Measurements from ENCODE around the gene ADGRD1.

The ADGRD1 gene

DNA sequence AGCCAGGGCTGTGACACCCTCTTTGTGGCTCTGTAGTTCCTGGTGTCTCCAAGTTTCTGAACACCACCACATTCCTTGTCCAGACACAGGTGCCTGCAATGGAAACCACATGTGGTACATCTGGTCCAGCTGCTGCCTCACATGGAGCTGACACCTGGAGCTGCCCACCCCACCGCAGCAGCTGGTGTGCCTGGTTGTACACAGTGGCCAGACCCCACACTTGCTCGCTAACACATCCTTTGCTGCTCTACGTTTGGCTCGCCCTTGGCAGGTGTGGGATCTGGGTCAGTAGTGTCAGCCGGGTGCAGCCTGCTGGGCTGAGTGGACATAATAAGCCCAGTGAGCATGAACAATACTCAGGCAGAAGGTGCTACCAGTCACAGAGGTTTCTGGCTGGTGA, 198.9 kb downstream of the ADGRD1 start:
- TF ChIP-seq POLR2AphosphoS5 (IDR thresholded peaks at IDR 0.05; ENCODE audit: borderline replicate concordance, low read depth, low read length) (no peak), EZH2 (IDR thresholded peaks at IDR 0.05) (no peak), FOXP2 (optimal IDR thresholded peaks at IDR 0.05; ENCODE audit: control extremely low read depth, extremely low read length, insufficient read depth) (no peak)
- H3K9ac ChIP-seq (ENCODE audit: insufficient read length), result no peak overlapping the region
- H3K4me3 ChIP-seq, result no peak overlapping the region
- no peak overlapping the region for H3K27ac ChIP-seq
- H3K9me3 ChIP-seq (ENCODE audit: low read depth, low read length), result no peaks in the 10 kb centered on the region
- DNase-seq (ENCODE audit: low read depth, low spot score), result no peak
- no peaks in the 10 kb centered on the region for H3K36me3 ChIP-seq (ENCODE audit: insufficient read depth, low read length)

DNA sequence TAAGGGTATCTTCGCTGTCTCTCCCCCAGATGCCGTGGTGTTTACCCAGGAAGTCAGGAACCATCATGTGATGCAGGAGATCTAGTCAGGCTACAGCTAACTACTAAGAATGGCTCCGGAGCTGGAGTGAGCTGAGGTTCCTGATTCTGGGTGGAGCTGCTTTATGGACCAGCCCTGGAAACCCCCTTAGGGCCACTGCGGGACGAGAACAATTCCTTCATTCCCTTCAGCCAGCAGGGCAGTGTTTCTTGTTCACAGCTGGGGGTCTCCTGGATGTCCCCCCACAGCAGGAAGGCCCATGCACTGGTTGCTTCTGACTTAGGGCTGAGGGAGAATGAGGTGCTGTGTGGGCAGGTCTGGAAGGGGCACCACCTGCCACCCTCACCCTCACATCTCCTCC, 199.3 kb downstream of the ADGRD1 start:
- no peaks in the 10 kb centered on the region for H3K9me3 ChIP-seq (ENCODE audit: low read depth, low read length)
- no peaks in the 10 kb centered on the region for H3K36me3 ChIP-seq (ENCODE audit: insufficient read depth, low read length)
- no peak overlapping the region for H3K27ac ChIP-seq
- H3K4me3 ChIP-seq, result no peak overlapping the region
- TF ChIP-seq POLR2AphosphoS5 (IDR thresholded peaks at IDR 0.05; ENCODE audit: borderline replicate concordance, low read depth, low read length) (no peak), EZH2 (IDR thresholded peaks at IDR 0.05) (no peak), FOXP2 (optimal IDR thresholded peaks at IDR 0.05; ENCODE audit: control extremely low read depth, extremely low read length, insufficient read depth) (no peak)
- no peak for DNase-seq (ENCODE audit: low read depth, low spot score)
- H3K9ac ChIP-seq (ENCODE audit: insufficient read length), result no peak overlapping the region

DNA sequence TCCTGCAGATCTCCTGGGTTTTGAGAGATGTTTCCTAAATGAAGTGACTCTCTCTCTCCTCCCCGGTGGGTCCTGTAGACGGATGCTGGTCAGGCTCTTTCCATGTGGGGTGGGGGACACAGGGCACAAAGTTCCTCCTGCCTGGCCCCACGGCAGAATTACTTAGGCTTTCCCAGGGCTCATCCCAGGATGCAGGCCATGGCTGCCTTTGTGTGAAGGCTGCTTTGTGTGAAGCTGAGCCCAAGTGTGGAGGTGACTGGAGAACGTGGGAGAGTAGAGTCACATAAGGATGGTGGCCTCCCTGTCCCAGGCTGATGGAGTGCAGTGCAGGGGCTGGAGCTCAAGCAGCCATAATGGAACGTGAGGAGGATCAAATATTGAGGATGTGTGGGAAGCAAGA, 200.2 kb downstream of the ADGRD1 start:
- Histone ChIP-seq H3K9me3 (ENCODE audit: low read depth, low read length) (no peaks in the 10 kb centered on the region), H3K27ac (no peak overlapping the region), H3K4me3 (no peak overlapping the region), H3K9ac (ENCODE audit: insufficient read length) (no peak overlapping the region), H3K36me3 (ENCODE audit: insufficient read depth, low read length) (no peaks in the 10 kb centered on the region)
- DNase-seq (ENCODE audit: low read depth, low spot score), result no peak
- TF ChIP-seq FOXP2 (optimal IDR thresholded peaks at IDR 0.05; ENCODE audit: control extremely low read depth, extremely low read length, insufficient read depth) (no peak), POLR2AphosphoS5 (IDR thresholded peaks at IDR 0.05; ENCODE audit: borderline replicate concordance, low read depth, low read length) (no peak), EZH2 (IDR thresholded peaks at IDR 0.05) (no peak)

DNA sequence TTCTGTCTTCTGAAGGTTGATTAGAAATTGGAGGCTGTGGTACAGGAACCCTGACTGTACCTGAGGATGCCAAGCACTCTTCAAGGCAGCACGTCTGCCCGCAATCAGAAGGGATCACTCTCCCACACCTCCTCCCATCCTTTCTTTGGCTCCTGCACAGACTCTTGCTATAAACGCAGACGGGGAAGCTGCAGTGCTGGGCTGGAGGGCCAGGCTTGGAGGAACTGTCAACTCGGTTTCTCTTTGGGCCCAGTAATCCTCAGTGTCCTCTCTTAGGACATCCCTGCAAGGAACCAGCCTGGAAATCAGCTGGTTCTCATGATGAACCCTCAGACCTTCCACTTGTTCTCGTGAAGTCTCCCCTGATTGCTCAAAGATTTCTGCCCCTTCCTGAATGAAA, 201.4 kb downstream of the ADGRD1 start:
- Histone ChIP-seq H3K4me3 (no peak overlapping the region), H3K9me3 (ENCODE audit: low read depth, low read length) (no peaks in the 10 kb centered on the region), H3K27ac (no peak overlapping the region), H3K36me3 (ENCODE audit: insufficient read depth, low read length) (no peaks in the 10 kb centered on the region), H3K9ac (ENCODE audit: insufficient read length) (no peak overlapping the region)
- TF ChIP-seq POLR2AphosphoS5 (IDR thresholded peaks at IDR 0.05; ENCODE audit: borderline replicate concordance, low read depth, low read length) (no peak), EZH2 (IDR thresholded peaks at IDR 0.05) (no peak), FOXP2 (optimal IDR thresholded peaks at IDR 0.05; ENCODE audit: control extremely low read depth, extremely low read length, insufficient read depth) (no peak)
- DNase-seq (ENCODE audit: low read depth, low spot score), result no peak

DNA sequence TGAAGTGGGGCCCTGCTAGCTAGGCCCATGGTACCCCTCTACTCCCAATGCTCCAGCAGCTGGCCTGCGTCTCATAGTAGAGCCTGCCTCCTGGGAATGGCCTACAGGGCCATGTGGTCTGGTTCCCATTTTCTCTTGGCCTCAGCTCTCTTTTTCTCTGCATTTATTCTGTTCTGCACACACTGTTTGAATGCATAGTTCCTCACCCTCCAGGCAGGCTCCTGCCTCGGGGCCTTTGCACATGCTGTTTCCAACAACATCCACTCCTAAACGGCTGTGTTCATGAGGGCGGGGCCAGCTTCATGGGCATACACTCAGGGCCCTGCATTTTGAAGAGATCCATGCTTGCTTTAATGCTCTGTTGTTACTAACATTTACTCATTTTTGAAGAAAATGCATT, 204.0 kb downstream of the ADGRD1 start:
- TF ChIP-seq FOXP2 (optimal IDR thresholded peaks at IDR 0.05; ENCODE audit: control extremely low read depth, extremely low read length, insufficient read depth), result no peak
- TF ChIP-seq EZH2 (IDR thresholded peaks at IDR 0.05), result no peak
- no peak overlapping the region for H3K4me3 ChIP-seq
- no peaks in the 10 kb centered on the region for H3K36me3 ChIP-seq (ENCODE audit: insufficient read depth, low read length)
- no peak for DNase-seq (ENCODE audit: low read depth, low spot score)
- no peak overlapping the region for H3K27ac ChIP-seq
- no peaks in the 10 kb centered on the region for H3K9me3 ChIP-seq (ENCODE audit: low read depth, low read length)
- H3K9ac ChIP-seq (ENCODE audit: insufficient read length), result no peak overlapping the region

DNA sequence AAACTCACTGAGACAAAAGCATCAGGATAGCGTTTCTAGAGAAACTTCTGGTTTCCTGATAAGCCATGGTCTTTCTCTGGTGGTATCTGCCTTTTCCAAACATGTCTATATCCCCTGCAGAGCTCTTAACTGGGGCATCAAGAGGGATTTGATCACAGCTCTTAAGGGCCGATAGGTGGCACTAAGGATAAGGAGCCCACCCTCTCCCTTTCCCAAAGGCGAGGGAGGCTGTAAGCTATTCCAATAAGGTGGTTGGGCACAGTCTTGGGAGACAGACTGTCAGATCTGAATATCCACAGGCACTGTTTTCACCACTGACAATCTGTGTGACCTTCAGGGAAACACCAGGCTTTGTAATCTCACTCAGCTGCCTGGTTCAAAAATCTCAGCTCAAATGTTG, 206.0 kb downstream of the ADGRD1 start:
- H3K4me3 ChIP-seq, result no peak overlapping the region
- no peak for DNase-seq (ENCODE audit: low read depth, low spot score)
- H3K9ac ChIP-seq (ENCODE audit: insufficient read length), result no peak overlapping the region
- H3K36me3 ChIP-seq (ENCODE audit: insufficient read depth, low read length), result no peaks in the 10 kb centered on the region
- no peak overlapping the region for H3K27ac ChIP-seq
- no peak for TF ChIP-seq EZH2 (IDR thresholded peaks at IDR 0.05)
- no peak for TF ChIP-seq FOXP2 (optimal IDR thresholded peaks at IDR 0.05; ENCODE audit: control extremely low read depth, extremely low read length, insufficient read depth)
- no peak for TF ChIP-seq POLR2AphosphoS5 (IDR thresholded peaks at IDR 0.05; ENCODE audit: borderline replicate concordance, low read depth, low read length)
- H3K9me3 ChIP-seq (ENCODE audit: low read depth, low read length), result no peaks in the 10 kb centered on the region

DNA sequence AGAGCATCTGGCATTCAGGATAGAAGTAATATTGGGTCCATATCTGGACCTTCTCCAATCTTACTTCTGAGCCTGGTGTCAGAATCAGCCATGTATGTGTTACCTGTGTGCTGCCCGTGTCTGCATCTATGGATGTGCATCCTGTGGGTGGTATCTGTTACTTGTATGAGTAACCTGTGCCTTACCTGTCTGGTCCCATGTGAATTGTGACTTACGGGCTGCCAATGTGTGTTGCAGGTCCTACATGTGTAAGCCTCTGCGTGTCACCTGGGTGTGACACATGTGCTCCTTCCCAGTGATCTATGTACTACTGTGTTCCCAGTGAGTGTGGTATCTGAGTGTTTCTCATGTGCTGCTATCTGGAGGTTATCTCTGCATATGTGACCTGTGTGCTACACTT, 208.4 kb downstream of the ADGRD1 start:
- Histone ChIP-seq H3K4me3 (no peak overlapping the region), H3K9ac (ENCODE audit: insufficient read length) (no peak overlapping the region), H3K9me3 (ENCODE audit: low read depth, low read length) (no peaks in the 10 kb centered on the region), H3K36me3 (ENCODE audit: insufficient read depth, low read length) (no peaks in the 10 kb centered on the region), H3K27ac (no peak overlapping the region)
- no peak for DNase-seq (ENCODE audit: low read depth, low spot score)
- TF ChIP-seq FOXP2 (optimal IDR thresholded peaks at IDR 0.05; ENCODE audit: control extremely low read depth, extremely low read length, insufficient read depth) (no peak), EZH2 (IDR thresholded peaks at IDR 0.05) (no peak)

DNA sequence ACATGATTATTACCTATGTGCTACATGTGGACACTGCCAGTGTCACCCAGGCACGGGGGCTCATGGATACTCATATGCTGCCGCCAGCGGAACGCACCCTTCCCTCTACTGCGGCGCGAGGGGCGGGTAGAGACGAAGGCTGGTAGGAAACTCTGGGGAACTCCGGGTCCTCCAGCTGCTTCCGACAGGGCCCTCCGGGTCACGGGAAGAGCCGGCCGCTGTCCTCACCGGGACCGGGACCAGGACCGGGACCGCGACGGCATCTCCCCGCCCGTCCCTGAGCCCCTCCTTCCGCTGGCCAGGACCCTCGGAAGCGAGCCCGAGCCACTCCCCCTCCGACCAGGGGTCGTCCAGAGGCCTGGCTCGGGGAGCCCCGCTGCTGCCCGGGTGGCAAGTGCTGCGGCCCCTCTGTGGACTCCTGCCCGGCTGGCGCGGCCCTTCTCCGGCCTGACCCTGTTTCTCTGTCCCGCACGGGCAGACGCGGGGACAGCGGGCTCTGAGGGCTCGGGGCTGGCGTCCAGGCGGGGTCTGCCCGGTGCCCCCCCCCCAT, 209.6 kb downstream of the ADGRD1 start:
- Histone ChIP-seq H3K36me3 (ENCODE audit: insufficient read depth, low read length) (no peaks in the 10 kb centered on the region), H3K9ac (ENCODE audit: insufficient read length) (no peak overlapping the region), H3K4me3 (no peak overlapping the region), H3K9me3 (ENCODE audit: low read depth, low read length) (no peaks in the 10 kb centered on the region), H3K27ac (no peak overlapping the region)
- no peak for DNase-seq (ENCODE audit: low read depth, low spot score)
- TF ChIP-seq FOXP2 (optimal IDR thresholded peaks at IDR 0.05; ENCODE audit: control extremely low read depth, extremely low read length, insufficient read depth) (no peak), EZH2 (IDR thresholded peaks at IDR 0.05) (no peak), POLR2AphosphoS5 (IDR thresholded peaks at IDR 0.05; ENCODE audit: borderline replicate concordance, low read depth, low read length) (no peak)

DNA sequence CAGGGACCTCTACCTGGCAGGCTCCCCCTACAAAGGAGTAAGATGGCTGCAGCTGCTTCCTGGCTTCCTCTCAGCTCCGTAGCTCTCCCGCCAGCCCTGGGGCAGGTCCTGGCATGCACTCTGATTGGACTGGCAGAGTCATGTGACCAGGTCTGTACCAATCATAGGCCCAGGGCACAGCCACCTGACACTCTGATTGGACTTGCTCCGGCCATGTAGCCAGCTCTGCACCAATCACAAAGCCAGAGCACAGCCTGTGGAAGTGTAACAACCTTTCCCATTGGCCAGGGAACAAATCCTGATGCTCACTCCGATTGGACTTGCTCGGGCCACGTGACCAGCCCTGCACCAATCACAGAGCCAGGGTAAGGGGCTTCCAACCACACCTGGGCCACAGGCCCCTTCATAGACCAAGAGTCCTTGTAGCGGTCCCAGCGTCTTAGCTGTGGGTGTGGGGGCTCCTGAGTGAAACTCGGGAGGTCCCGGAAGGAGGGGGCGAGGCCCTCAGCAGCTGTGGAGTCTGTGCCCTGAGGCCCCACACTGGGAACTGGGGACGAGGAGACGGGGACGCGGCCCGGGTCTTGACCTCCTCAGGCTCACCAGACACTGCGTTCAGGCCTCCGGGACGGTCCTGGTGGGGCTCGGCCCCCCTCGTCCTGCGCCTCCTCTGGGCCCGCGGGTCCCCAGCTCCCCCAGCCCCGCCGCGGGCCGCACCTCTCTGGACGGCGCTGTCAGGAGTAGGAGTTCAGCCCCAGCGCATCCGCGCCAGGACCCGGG, 210.6 kb downstream of the ADGRD1 start:
- H3K9me3 ChIP-seq (ENCODE audit: low read depth, low read length), result no peaks in the 10 kb centered on the region
- no peak for DNase-seq (ENCODE audit: low read depth, low spot score)
- no peaks in the 10 kb centered on the region for H3K36me3 ChIP-seq (ENCODE audit: insufficient read depth, low read length)
- TF ChIP-seq FOXP2 (optimal IDR thresholded peaks at IDR 0.05; ENCODE audit: control extremely low read depth, extremely low read length, insufficient read depth) (no peak), POLR2AphosphoS5 (IDR thresholded peaks at IDR 0.05; ENCODE audit: borderline replicate concordance, low read depth, low read length) (no peak), EZH2 (IDR thresholded peaks at IDR 0.05) (no peak)
- no peak overlapping the region for H3K4me3 ChIP-seq
- H3K9ac ChIP-seq (ENCODE audit: insufficient read length), result no peak overlapping the region
- no peak overlapping the region for H3K27ac ChIP-seq

Data from SK-N-MC (cell line).